Suprapubic skin (tissue), 4 donors: Measurements from ENCODE around the gene TNFRSF4. TPM values are rescaled to one million over a fixed set of nuclear protein-coding genes. Genes with fewer than 3 reads are reported as not detected.

Source experiments
- DNase-seq, 2 donors: peaks; one replicate each; pipeline ENCODE4 v3.0.0-alpha.2; 2019; ENCODE audit warnings: low spot score in 2 of 2
- H3K27ac ChIP-seq: fragments of 200-600 bp; sonication (generic); one replicate; pipeline ENCODE4 v1.5.1; 2019
- H3K27me3 ChIP-seq: fragments of 200-600 bp; sonication (generic); one replicate; pipeline ENCODE4 v1.5.1; 2019
- H3K36me3 ChIP-seq: fragments of 200-600 bp; sonication (generic); one replicate; pipeline ENCODE4 v1.5.1; 2019
- H3K4me1 ChIP-seq: fragments of 200-600 bp; sonication (generic); one replicate; pipeline ENCODE4 v1.5.1; 2019
- H3K4me3 ChIP-seq: fragments of 200-600 bp; sonication (generic); one replicate; pipeline ENCODE4 v1.5.1; 2019; ENCODE audit warnings: mild to moderate bottlenecking
- H3K9me3 ChIP-seq: fragments of 200-600 bp; sonication (generic); one replicate; pipeline ENCODE4 v1.5.1; 2019
- EP300 ChIP-seq: sonication (generic); formaldehyde crosslinking; IDR thresholded peaks from one replicate; pipeline ENCODE4 v1.6.1; 2017; ENCODE audit warnings: antibody characterized with exemption
- POLR2A ChIP-seq, 2 donors: fragments of 450-650 bp; IDR thresholded peaks; one replicate each; pipeline ENCODE4 v1.6.1; 2017; ENCODE audit warnings: antibody characterized with exemption in 2 of 2, mild to moderate bottlenecking in 2 of 2, moderate library complexity in 2 of 2
- POLR2AphosphoS5 ChIP-seq, 3 donors: sonication (generic); formaldehyde crosslinking; IDR thresholded peaks; one replicate each; pipeline ENCODE4 v1.6.1; 2017; ENCODE audit warnings: antibody characterized with exemption in 3 of 3
- WGBS: methylation state at CpG from one replicate; pipeline ENCODE4 v1.1.5; 2018; 5-methylcytosine and 5-hydroxymethylcytosine counted together
- total RNA-seq, 4 donors: library from RNA; depleted of rRNA; stranded (reverse); fragments of >200 nt; gene quantifications; one replicate each; pipeline ENCODE4 v1.1.0, GENCODE V29; 2016
- TF ChIP-seq, protein P1 (sequence below), 2 donors: fragments of 200-600 bp in 1 of 2; fragments of 450-650 bp in 1 of 2; sonication (generic) in 1 of 2; IDR thresholded peaks; one replicate each; pipeline ENCODE4 v1.5.1; 2016 to 2019; ENCODE audit warnings: antibody characterized with exemption in 2 of 2, mild to moderate bottlenecking in 1 of 2, moderate library complexity in 1 of 2

The TNFRSF4 gene
- total RNA-seq, 4 donors from 2014 or later: 0.42 to 1.4 (median 0.72) TPM; not detected in 1

DNA sequence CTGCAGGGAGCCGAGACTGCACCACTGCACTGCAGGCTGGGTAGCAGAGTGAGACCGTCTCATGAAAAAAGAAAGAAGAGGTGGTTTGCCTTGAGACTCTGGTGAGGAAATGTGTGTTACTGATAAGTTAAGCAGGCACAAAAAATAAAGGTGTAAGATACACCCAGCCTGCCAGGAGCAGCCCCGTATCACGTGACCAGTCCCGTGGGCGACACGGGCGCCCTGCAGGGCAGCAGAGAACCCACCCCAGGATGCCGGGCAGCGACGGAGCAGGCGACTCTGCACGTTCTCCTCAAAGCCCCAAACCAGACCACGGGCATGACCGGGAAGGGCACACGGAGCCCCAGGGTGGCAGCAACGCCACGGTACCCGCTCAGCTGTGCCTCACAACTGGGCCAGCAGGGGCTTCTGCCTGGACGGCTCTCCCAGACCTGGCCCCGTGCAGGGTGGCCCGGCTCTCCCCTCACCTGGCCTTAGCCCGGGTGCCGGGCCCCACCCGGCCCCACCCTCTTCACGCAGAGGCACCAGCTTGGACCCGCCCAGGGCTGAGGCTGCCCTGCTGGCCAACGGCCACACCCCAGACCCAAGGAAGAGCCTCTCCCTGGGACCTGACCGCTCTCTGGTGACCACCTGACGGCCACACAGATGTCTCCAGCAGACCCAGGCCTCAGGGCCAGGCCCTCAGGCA, 8.1 kb upstream of the TNFRSF4 start:
- no peak for DNase-seq
- H3K9me3 ChIP-seq: no peaks in the 10 kb centered on the region
- H3K27ac ChIP-seq: no peak overlapping the region
- H3K27me3 ChIP-seq: no peaks in the 10 kb centered on the region
- peaks cover 87% of the 10 kb centered on the region for H3K36me3 ChIP-seq
- H3K4me3 ChIP-seq: no peak overlapping the region
- 84% methylated on average over 13 of the region's 30 CpGs for WGBS
- peaks cover 18% of the 10 kb centered on the region for H3K4me1 ChIP-seq
- TF ChIP-seq, protein P1, sequence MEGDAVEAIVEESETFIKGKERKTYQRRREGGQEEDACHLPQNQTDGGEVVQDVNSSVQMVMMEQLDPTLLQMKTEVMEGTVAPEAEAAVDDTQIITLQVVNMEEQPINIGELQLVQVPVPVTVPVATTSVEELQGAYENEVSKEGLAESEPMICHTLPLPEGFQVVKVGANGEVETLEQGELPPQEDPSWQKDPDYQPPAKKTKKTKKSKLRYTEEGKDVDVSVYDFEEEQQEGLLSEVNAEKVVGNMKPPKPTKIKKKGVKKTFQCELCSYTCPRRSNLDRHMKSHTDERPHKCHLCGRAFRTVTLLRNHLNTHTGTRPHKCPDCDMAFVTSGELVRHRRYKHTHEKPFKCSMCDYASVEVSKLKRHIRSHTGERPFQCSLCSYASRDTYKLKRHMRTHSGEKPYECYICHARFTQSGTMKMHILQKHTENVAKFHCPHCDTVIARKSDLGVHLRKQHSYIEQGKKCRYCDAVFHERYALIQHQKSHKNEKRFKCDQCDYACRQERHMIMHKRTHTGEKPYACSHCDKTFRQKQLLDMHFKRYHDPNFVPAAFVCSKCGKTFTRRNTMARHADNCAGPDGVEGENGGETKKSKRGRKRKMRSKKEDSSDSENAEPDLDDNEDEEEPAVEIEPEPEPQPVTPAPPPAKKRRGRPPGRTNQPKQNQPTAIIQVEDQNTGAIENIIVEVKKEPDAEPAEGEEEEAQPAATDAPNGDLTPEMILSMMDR (IDR thresholded peaks at IDR 0.05): no peak
- TF ChIP-seq EP300 (no peak), POLR2A (IDR thresholded peaks at IDR 0.05) (no peak)

DNA sequence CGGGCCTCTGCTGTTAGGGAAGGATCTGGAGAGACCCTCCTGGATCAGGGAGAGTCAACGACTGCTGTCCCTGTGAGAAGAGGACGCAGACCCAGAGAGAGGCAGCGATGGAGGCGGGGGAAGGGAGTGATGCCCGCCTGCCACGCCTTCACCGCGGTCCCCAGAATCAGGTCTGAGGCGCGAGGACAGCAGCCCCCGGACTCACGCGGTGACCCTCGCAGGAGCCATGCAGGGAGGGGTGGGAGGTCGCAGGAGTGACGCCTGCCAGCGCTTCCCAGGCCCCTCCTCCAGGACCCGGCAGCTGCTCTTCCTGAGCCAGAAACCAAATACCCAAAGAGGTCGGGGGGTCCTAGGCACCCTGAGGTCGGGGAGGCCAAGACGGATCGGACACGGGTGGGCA, 6.2 kb upstream of the TNFRSF4 start:
- Histone ChIP-seq H3K27ac (no peak overlapping the region), H3K36me3 (peaks cover 90% of the 10 kb centered on the region), H3K9me3 (no peaks in the 10 kb centered on the region), H3K27me3 (no peaks in the 10 kb centered on the region), H3K4me1 (peaks cover 17% of the 10 kb centered on the region), H3K4me3 (no peak overlapping the region)
- TF ChIP-seq POLR2AphosphoS5 (IDR thresholded peaks at IDR 0.05) (no peak), EP300 (no peak), POLR2A (IDR thresholded peaks at IDR 0.05) (no peak)
- TF ChIP-seq, protein P1 (IDR thresholded peaks at IDR 0.05): no peak
- 94% methylated on average over 15 of the region's 24 CpGs for WGBS
- DNase-seq: no peak

DNA sequence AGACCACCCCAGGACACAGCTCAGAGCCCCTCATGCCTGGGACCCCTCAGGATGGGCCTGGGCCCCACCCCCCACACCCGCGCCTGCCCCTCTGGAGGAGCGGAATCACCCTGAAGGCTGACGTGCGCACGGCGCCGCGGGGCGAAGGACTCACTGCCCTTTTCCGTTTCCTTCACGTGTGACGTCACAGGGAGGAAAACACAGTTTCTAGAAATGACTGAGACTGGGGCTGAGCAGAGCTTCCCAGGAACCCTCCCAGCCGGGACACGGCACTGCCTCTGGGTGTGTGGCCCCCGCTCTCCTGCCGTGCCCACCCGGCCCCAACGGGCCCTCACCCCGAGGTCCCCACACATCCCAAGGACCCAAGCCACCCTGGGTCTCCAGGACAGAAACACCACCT, 5.4 kb upstream of the TNFRSF4 start:
- 90% methylated on average over 16 of the region's 20 CpGs for WGBS
- Histone ChIP-seq H3K36me3 (peaks cover 82% of the 10 kb centered on the region), H3K9me3 (no peaks in the 10 kb centered on the region), H3K4me3 (no peak overlapping the region), H3K27ac (no peak overlapping the region), H3K27me3 (no peaks in the 10 kb centered on the region), H3K4me1 (peaks cover 15% of the 10 kb centered on the region)
- no peak for DNase-seq
- TF ChIP-seq EP300 (no peak), POLR2AphosphoS5 (IDR thresholded peaks at IDR 0.05) (no peak), POLR2A (IDR thresholded peaks at IDR 0.05) (no peak)
- TF ChIP-seq, protein P1 (IDR thresholded peaks at IDR 0.05): no peak

DNA sequence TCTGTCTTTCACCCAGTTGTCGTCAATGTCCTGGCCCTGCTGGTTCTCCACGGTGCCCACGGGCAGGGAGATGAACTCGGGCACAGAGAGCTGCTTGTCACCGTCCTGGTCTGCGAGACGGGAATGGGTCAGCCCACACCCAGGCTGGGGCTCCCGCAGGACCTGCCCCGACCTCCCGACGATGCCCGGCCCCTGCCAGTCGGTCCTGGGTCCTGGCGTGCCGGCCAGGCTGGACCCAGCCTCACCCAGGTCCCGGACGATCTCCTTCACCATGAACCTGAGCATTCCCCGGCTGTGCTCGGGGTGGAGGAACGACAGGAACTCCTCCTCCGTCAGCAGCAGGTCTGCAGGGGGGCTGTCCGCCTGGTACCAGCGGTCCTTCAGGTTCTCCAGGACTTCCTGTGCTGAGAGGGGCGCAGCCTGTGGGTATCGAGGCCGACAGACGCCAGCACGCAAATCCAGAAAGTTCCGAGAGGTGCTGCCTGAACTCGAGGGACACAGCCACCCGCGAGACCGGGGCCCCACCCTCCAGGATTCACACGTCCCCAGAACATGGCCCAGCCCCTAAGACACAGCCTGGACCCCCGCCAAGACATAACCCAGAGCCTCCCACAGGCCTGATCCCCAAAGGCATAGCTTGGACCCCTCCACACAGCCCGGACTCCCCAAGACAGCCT, 4.7 kb upstream of the TNFRSF4 start:
- TF ChIP-seq POLR2AphosphoS5 (IDR thresholded peaks at IDR 0.05) (no peak), EP300 (no peak), POLR2A (IDR thresholded peaks at IDR 0.05) (no peak)
- TF ChIP-seq, protein P1 (IDR thresholded peaks at IDR 0.05): no peak
- Histone ChIP-seq H3K27me3 (no peaks in the 10 kb centered on the region), H3K4me3 (no peak overlapping the region), H3K36me3 (peaks cover 76% of the 10 kb centered on the region), H3K27ac (no peak overlapping the region), H3K4me1 (peaks cover 20% of the 10 kb centered on the region), H3K9me3 (no peaks in the 10 kb centered on the region)
- 90% methylated on average over 7 of the region's 36 CpGs for WGBS
- DNase-seq: no peak
